GM21528 (cell line): Measurements from ENCODE around the gene SORBS1.

ENCODE experiments used
- ATAC-seq: cut with Tn5 transposase; IDR thresholded peaks from one replicate; pipeline ENCODE4 v1.9.1; 2021; ENCODE audit warnings: mild to moderate bottlenecking, moderate library complexity; ENCODE audit not compliant: unreplicated experiment, low FRiP score

Gene SORBS1

GRCh38 chr10:95262763-95263518, 298.2 kb downstream of the SORBS1 start:
- ATAC-seq, result no peak

- no peak for ATAC-seq
These were observed 299.2 kb downstream of the SORBS1 start for GRCh38 chr10:95261926-95262325.
